HL-60 (cell line): Measurements from ENCODE around the gene ATXN7L1.

Source experiments
- GABPA ChIP-seq: IDR thresholded peaks from 2 replicates; pipeline ENCODE4 v1.6.1; 2012; ENCODE audit warnings: low read depth
- POLR2AphosphoS5 ChIP-seq: IDR thresholded peaks from 2 replicates; pipeline ENCODE4 v1.6.1; 2012; ENCODE audit warnings: low read depth
- SPI1 ChIP-seq: IDR thresholded peaks from 2 replicates; pipeline ENCODE4 v1.6.1; 2012; ENCODE audit warnings: low read depth, mild to moderate bottlenecking, borderline replicate concordance
- TF ChIP-seq, protein P1 (sequence below): IDR thresholded peaks from one replicate; pipeline ENCODE4 v1.5.1; 2011; ENCODE audit warnings: low read length, control low read depth, inconsistent platforms; ENCODE audit not compliant: insufficient read depth
- TF ChIP-seq, protein P2 (sequence below): IDR thresholded peaks from 2 replicates; pipeline ENCODE4 v1.6.1; 2012; ENCODE audit warnings: low read depth; ENCODE audit not compliant: insufficient replicate concordance

DNA sequence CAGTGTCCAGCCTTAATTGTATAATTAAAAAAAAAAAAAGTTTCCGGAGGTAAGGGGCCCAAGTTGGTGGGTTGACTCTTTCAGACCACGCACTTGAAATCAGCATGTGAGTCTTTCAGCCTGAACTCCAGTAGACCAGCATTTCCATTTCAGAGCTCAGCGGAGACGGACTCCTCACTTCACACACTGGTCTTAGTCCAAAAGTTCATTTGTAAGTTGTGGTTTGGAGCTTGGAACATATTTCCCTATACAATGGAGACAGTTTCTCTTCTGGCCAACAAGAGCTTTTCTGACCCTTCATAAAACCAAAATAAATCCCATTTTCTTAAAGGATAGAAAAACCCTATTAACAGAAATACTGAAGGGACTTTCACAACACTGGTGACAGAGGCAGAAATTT is 41.0 kb downstream of the ATXN7L1 start:
- TF ChIP-seq POLR2AphosphoS5 (no peak), GABPA (no peak), SPI1 (no peak)
- TF ChIP-seq, protein P1, sequence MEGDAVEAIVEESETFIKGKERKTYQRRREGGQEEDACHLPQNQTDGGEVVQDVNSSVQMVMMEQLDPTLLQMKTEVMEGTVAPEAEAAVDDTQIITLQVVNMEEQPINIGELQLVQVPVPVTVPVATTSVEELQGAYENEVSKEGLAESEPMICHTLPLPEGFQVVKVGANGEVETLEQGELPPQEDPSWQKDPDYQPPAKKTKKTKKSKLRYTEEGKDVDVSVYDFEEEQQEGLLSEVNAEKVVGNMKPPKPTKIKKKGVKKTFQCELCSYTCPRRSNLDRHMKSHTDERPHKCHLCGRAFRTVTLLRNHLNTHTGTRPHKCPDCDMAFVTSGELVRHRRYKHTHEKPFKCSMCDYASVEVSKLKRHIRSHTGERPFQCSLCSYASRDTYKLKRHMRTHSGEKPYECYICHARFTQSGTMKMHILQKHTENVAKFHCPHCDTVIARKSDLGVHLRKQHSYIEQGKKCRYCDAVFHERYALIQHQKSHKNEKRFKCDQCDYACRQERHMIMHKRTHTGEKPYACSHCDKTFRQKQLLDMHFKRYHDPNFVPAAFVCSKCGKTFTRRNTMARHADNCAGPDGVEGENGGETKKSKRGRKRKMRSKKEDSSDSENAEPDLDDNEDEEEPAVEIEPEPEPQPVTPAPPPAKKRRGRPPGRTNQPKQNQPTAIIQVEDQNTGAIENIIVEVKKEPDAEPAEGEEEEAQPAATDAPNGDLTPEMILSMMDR, result no peak
- TF ChIP-seq, protein P2, sequence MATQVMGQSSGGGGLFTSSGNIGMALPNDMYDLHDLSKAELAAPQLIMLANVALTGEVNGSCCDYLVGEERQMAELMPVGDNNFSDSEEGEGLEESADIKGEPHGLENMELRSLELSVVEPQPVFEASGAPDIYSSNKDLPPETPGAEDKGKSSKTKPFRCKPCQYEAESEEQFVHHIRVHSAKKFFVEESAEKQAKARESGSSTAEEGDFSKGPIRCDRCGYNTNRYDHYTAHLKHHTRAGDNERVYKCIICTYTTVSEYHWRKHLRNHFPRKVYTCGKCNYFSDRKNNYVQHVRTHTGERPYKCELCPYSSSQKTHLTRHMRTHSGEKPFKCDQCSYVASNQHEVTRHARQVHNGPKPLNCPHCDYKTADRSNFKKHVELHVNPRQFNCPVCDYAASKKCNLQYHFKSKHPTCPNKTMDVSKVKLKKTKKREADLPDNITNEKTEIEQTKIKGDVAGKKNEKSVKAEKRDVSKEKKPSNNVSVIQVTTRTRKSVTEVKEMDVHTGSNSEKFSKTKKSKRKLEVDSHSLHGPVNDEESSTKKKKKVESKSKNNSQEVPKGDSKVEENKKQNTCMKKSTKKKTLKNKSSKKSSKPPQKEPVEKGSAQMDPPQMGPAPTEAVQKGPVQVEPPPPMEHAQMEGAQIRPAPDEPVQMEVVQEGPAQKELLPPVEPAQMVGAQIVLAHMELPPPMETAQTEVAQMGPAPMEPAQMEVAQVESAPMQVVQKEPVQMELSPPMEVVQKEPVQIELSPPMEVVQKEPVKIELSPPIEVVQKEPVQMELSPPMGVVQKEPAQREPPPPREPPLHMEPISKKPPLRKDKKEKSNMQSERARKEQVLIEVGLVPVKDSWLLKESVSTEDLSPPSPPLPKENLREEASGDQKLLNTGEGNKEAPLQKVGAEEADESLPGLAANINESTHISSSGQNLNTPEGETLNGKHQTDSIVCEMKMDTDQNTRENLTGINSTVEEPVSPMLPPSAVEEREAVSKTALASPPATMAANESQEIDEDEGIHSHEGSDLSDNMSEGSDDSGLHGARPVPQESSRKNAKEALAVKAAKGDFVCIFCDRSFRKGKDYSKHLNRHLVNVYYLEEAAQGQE, result no peak
